GM21367 (cell line): Measurements from ENCODE around the gene COG3.

ENCODE experiments used
- ATAC-seq: cut with Tn5 transposase; IDR thresholded peaks from one replicate; pipeline ENCODE4 v1.9.1; 2021; ENCODE audit not compliant: unreplicated experiment

COG3 gene

DNA sequence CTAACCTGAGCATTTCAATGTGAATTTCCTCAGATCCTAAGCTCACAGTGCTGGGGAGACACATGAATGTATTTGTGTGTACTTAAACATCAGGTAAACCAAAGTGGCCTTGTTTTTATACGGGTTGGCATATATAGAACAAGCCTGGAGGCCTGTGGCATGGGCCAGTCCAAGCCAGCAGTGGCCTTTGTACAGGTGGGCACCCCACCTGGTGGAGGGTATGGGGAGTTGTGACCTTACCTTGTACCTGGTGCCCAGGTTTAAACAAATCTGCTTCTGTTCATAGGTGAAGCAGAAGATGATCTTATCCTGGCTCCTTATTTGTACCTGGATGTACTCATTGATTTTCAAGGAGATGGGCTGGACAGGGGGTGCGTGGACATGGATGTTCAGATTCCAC, 79.8 kb downstream of the COG3 start:
- no peak for ATAC-seq

DNA sequence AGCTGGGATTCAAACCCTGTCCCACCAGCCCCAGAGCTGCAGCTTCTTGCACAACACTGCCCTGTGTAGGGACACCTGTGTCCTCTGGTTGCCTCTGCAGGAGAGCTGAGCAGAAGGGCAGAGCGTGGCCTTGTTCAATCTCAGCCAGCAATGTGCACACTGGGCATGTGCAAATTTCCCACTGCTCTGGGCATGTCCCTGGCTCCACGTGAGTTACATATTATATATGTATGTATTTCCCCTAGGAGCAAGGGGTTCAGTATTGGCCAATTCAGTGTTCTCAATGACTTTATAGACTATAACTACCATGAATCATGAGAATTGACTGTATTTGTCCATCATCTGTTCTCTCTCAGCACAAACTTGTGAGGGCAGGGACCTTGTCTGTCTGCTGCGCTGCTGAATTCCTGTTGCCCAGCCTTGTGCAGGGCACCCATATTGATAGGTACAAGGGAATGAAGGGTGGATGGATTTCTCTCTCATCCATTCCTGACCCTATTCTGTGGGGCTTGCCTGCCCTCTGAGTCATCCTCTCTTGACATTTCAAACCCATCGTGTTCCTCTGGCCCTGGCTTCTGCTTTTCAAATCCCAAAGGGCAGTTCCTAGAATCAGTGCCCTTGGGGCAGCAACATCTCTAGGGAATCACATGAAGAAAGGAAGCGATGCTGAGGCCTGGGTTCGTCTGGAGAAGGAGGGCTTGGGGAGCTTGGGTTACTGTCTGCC, 81.1 kb downstream of the COG3 start:
- ATAC-seq: no peak

DNA sequence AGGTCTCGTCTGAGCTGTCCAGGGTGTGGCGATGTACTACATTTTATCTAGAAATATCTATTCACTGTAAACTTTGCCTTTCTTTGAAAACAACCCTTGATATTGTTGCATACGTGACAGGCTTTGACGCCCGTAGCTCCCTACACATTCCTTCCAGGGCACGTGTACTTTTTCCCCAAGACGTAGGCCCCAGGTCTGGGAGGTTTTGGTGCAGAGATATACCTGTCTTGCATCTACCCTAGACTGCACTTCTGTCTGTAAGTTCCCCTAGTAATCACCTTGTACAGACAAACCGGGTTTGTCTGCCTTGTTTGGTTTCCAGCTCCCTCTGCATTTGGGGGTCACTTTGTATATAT, 81.6 kb downstream of the COG3 start:
- no peak for ATAC-seq

DNA sequence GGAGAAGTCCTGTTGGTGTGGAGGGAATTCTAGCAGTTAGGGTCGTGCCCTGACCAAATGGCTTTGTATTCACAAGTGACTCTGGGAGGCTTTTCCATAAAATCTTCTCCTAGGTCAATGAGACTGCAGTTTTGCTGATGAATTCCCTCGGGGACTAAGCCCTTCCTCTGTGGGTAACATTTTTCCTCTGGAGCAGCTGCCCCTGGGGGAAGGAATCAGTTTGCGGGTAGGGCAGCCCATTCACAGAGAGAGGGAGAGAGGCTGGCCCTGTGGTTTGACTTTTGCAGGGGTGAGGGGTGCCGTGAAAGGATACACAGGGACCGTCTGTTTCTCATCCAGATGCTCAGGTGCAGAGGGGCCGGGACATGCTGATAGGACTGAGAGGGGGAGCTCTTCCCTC, 83.5 kb downstream of the COG3 start:
- no peak for ATAC-seq

DNA sequence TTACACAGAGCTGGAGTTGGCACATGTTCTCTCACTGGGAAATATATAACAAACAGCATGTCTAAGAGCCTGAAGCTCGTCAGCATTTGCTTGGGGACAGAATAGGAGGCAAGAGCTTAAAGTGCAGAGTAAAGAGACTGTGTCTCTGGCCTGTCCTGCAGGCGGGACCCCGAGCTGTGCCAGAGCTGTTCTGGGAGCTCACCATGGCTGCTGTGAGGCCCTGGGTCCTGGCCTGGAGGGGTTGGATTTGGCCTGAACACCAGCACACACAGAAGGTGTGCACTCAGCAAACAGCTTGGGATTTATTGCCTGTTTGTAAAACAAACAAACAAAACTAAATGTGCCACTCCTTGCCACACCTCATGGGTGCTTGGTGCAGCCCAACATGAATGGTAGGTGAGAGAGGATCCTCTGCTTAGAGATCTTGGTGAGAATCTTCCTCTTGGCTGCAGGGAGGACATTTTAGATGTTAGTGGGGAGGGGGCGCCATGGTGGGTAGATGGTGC, 89.9 kb downstream of the COG3 start:
- no peak for ATAC-seq

DNA sequence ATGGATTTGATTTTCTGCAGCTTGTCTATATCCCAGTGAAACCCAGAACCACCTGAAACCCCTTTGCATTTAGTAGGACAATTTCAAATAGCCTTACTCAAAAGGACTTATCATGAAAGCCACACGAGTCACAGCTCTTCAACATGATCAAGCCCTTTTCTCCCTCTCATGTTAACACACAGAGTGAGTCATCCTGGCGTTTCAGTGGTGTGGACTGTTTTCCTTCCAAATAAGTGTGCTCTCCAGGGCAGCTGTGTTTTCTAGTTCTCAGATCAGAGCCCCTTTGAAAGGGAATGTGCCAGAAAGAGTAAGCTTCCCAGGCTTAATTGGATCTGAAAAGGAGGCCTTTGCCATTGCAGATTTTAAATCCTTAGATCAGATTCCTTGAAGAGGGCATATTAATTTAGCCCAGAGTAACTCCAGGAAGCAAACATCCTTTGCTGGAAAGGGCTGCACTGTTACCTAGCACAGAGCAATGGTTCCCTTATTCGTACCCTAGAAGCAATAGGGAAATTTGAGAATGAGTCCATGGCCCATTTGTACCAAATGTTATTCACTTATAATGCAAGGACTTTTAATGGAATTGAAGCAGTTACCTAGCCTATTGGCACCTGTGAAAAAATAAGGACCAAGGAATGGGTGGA, 99.5 kb downstream of the COG3 start:
- ATAC-seq: no peak

DNA sequence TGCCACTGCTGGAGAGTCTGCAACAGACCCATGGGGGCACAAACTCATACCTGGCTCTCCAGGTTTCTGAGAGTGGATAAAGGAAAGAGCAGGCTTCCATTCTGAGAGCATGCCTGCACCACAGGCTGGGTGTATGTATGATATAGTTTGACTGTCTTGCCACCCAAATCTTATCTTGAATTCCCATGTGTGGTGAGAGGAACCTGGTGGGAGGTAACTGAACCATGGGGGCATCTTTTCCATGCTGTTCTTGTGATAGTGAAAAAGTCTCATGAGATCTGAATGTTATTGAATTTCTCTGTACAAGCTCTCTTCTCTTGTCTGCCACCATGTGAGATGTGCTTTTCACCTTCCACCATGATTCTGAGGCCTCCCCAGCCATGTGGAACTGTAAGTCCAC, 100.6 kb downstream of the COG3 start:
- no peak for ATAC-seq

DNA sequence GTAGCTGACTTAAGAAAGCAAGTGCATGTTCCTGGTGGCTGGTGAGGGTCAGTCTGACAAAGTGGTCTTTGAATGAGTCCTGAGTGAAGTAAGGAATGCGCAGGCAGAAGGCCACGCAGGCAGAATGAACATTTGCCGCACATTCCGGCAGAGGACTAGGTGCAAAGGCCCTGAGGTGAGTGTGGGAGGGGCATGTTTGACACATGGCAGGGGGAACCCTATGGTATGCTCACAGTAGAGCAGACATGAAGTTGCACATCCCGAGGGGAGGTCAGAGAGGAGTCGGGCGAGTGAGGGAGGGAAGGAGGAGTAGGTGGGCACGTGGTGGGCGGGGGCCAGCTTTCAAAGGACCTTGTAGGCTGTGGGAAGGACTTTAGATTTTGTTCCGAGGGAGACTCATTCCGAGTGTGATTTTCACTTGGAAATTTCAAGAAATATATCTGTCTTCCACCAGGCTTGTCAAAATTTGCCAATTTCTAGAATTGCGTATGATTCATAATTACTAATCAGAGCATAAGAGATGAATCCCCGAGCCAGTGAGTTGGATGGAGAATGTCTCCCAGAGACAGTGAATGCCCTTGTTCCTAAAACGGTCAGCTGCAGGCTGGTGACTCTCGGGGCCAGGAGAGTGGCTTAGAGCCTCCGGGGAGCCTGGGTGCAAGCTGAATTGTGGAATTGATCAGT, 110.5 kb downstream of the COG3 start:
- ATAC-seq: no peak

DNA sequence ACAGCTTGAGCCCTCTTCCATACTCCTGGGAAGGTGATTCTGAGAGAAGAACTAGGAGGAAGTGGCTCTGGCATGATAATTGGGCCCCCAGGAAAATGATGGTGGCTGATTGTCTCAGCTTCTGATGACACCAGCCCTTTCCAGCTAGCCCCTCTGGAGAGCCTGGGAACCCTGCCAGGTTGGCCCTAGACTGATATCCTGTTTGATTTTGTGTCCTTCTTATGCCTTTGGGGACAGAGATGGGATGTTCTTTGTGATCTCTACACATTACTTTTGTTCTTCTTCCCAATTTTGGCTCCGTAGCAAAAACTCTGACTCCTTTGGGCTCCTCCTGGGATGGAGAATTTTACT, 111.1 kb downstream of the COG3 start:
- ATAC-seq: no peak

DNA sequence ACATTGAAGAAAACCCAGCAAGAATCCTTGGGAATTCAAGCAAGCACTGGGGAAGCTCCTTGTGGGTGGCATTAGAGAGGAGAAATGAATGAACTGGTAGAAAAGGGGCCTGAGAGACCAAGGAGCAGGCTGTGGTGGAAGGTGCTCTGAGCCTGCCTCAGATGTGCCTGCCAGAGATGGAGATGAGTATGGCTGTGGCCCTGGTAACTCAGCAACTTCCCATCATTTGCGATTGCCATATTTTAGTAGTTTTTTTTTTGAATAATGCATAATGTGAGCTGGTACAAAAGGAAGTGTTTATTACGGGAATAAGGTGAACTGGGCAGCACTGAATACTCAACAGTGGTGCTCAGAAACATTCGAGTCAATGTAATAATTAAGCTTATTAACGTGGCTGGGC, 111.7 kb downstream of the COG3 start:
- no peak for ATAC-seq

DNA sequence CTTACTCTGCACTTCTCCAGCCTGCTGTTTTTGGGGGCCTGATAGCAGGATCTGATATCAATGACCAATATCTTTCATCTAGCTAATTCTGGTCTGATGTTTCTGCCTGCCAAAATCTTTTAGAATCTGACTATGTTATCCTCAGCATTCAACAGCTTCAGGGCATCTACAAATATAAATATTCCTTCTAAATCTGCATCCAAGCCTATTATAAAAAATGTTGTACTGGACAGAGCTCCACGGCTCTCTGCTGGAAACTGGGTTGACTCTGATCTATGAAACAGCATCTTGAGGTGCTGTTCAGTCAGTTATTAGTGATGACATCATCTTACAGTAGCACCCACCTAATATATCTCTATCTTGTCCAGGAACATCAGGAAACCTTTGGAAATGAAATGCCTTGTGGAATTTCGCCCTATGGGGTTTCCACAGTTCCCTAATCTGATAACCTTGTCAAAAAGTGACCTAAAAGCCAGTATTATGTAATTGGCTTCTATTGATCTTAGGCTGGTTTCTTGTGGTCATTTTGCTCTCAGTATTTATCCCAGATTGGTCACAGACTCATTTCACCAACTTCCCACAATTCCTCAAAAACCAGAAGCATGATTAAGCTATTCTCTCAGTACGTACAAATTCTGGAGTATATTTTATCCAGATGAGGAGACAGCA, 117.8 kb downstream of the COG3 start:
- ATAC-seq: no peak

DNA sequence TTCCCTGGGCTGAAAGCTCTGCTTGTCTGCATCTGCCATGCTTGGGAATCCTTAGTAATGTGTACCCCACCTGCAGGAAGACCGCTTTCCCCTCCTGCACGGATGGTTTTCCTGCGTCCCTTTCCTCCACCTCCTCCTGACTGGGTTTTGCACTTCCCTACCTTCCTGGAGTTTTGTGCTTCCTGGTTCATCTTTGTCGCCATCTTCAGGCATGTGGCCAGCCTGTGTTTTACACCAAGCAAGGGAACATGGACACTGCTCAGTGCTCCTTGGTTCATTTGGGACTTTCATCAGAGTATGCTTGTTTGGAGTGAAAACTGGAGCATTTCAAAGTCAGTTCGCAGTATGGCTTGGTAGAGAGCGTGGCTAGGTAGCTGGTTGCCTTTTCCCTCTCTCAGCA, 120.1 kb downstream of the COG3 start:
- ATAC-seq: no peak
